CD4-positive, alpha-beta T cell treated with Interleukin-1 beta for 1 hour (primary cell): Measurements from ENCODE around the gene KIF25.

Experiments used
- DNase-seq, 2 donors: peaks; one replicate each; pipeline ENCODE4 v3.0.0-alpha.2; 2020 to 2022

KIF25 gene

DNA sequence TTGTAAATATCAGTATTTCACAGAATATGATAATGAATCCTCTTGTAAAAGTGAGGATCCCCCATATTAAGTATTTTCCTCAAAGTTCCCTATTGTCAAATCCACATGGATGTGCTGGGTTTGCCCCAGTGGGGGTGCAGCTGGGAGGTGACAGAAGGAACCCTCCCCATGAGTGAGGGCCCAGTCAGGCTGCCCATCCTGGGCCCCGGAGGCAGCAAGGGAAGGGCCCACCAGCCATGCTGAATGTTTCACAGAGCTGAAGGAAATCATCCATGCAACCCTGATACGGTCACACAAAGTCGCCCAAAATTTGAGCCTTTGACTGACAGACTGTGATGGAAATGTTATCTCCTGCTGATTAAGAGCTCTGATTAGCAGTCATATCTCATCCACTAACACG is 41.8 kb downstream of the KIF25 start:
- DNase-seq, result no peak

DNA sequence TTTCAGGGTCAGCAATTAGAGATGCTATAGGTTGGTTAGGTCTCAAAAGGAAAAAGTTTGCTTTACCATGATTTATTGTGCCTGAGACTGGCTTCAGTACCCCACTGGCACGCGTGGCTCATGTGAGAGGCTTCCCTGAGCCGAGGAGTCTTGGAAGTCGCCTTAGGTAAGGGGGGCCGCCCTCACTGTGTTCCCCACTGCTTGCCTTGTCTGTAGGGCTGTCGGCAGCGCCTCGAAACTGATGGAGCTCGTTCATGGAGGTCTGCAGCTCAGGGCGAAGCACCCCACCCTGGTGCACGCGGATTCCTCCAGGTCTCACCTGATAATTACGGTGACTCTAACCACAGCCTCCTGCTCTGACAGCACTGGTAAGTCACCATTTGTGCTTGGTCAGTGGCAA is 42.4 kb downstream of the KIF25 start:
- no peak for DNase-seq

DNA sequence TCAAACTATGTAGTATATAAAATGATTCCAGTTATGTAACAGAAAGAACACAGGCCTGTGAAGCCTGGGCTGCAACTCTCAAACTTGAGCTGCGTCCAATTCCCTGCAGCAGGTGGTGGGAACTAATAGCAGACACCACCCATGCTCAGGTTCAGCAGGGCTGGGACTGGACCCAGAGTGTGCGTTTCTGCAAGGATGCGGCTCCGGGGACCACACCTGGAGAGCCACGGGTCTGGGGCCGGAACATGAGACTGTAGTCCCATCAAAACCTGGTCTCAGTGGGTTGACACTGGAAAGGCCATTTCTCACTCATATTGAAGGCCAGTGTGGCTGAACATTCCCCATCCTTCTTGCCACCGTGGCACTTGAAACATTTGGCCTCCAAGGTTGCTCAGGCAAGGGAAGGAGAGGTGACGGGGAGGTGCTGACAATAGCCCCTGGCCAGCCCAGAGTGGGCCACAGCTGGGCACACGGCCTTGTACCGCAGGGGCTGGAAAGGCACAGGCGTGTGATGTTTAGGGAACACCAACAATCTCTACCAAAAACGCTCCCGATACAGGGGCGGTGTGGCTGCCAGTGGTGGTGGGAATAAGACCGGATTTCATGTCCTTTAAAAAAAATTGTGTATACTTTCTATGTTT is 43.5 kb downstream of the KIF25 start:
- no peak for DNase-seq

DNA sequence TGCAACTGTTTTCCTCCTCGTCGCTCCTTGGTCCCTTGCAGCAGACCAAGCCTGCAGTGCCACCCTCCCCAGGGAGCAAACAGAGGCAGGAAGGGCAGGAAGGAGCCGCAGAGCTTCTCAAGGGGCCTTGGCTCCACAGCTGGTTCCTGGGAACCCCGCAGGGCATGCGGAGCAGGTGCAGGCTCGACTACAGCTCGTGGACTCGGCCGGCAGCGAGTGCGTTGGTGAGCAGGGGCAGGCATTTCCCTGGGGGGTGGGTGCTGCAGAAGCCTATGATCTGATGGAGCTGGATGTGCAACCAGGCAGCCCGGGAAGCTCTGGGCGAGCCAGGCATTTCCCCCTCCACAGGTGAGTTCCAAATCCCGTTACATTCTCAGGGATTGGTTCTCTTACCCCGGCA is 44.5 kb downstream of the KIF25 start:
- DNase-seq, result no peak

DNA sequence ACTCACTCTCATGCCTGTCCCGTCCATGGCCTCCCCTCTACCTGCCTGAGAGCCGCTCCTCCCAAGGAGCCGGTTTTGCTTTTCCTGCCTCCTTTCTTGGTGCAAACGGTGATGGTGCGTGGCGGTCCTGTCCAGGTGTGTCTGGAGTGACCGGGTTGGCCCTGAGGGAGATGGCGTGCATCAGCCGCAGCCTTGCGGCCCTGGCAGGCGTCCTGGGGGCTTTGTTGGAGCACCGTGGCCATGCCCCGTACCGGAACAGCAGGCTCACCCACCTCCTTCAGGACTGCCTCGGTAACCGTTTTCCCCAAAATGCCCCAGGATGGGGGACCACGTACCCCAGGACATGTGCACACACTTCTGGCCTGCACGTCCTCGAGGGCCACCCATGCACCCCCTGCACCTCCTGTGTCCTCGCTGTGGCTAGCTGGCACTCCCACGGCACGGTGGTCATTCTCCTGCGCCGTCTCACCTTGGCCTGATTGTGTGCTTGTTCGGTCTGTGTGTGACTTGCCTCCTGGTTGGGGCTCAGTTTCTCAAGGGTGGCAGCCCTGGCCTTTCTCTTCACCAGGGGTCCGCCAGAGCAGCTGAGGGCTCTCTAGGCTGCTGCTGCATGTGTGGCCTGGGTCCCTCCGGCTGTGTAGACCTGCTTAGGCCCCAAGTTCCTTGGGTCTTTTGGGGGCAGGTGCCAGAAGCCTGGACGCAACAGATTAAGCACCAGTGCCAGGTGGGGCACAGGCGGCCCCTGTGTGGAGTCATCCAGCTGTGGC is 45.1 kb downstream of the KIF25 start:
- no peak for DNase-seq

DNA sequence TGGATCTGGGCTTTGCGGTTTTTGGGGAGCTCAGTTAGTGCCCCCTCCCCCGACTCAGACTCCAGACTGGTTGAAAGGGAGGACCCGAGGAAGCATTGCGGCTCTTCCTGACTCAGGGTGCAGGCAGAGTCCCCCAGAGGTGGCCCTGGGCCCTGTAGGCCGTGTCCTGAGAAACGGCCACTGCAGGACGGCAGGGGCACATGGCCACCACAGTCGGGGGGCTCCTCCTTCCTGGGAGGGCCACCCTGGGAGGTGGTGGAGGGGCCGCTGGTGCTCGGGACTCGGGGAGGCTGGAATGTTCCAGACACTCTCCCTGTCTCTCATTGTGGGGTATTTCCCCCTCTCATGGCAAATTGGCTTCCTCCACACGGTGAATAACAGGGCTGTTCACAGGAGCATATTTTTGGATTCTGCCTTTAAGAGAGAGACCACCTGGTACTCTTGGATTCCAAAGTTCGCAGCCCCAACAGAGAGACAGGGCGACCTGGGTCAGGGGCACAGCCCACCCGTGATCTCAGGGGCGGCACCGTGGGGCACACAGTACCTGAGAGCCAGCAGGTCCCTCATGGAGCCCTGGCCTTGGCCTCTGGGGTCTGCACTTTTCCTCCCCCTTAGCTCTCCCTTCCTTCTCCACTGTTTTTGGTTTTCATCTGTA is 45.8 kb downstream of the KIF25 start:
- no peak for DNase-seq

DNA sequence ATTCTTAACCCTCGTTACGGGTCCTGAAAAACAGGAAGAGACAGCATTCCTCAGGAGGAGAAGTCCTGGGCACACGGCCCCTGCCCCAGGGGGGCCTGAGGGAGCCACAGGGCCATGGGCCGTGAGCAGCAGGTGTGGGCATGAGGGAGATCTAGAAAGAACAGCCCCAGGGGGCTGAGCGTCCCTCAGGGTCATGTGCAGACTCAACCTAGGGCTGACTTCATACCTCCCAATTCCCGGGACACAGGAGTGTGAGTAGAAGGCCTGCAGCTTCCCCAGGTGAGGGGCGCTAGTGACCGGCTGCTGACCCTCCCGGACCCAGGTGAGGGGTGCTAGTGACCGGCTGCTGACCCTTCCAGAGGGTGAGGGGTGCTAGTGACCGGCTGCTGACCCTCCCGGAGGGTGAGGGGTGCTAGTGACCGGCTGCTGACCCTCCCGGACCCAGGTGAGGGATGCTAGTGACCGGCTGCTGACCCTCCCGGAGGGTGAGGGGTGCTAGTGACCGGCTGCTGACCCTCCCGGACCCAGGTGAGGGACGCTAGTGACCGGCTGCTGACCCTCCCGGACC is 46.5 kb downstream of the KIF25 start:
- DNase-seq, result no peak

DNA sequence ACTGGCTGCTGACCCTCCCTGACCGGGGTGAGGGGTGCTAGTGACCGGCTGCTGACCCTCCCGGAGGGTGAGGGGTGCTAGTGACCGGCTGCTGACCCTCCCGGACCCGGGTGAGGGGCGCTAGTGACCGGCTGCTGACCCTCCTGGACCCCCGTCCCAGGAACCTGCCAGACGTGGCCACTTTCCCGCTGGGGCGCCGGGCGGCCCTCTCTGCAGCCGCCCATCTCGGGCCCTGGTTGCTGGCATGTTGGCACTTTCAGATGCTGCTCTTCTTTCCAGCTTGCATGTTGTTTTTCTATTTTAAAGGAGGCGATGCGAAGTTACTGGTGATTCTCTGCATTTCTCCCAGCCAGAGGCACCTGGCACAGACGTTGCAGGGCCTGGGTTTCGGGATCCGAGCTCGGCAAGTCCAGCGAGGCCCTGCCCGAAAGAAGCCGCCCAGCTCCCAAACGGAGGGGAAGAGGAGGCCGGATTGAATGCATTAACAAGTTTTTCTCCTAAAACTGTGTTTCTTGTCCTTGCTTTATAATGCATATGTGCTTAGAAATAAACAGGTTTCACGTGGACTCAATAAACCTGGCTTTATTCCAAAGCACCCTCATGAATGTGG is 47.2 kb downstream of the KIF25 start:
- no peak for DNase-seq

DNA sequence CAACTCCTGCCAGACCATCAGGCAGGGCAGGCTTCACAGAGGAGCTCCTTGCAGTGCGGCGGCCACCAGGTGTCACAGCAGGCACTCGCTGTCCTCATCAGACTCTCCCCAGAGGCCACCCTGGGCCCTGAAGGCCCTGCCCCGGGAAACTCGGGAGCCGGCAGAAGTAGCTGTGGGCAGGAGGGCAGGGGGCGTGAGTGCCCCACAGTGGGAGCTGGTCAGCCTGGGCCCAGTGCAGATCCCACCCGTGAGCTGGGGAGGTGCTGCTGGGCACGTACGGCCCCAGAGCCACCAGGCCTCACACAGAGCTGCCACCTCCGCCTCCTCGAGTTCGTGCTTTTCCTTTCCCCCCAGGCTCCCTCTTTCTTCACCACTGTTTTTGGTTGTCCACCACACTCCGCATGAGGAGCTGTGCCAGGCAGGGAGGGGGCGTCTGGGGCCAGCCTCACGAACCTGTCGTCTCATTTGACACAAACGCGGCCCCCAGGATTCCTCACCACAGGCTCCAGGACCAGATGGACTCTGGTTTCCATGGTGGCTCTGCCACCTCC is 47.7 kb downstream of the KIF25 start:
- DNase-seq, result no peak

DNA sequence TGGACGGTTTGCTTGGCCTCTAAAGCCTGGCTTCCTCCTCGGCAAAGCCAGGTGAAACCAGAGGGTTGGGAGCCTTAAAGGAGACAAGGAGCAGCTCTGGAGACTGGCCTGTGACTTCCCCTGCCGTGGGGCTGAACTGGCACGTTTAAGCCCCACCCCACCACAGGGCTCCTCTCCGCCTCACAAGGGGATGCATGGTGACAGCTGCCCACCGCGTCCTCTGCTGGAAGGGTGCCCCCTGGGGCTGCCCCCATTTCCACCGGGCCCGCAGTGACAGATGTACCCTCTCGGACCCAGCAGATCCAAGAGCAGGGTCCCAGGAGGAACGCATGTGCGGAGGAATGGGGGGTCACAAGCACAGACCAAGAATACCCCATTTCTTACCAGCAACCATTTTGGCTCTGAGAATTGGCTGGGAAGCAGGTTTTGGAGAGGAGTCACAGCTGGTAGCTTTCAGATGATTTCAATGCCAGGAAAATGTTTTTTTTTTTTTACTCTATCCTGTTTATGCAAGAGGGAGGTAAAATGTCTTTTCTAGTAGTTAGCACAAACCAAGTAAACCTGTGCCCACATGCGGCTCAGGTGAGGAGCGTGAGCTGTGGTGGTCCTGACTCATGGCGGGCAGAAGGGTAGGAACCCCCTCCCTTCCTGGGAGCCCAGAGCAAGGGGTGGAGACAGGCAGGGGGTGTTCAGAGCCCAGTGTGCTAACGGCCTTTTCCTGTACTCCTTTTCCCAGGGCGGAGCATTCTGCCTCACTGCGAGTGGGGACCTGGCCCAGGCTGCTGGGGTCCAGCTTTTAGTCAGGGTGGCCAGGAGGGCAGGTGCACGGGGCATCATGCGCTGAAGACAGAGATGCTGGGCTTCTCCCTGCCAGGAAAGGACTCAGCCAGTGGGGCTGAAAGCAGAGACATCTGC is 48.5 kb downstream of the KIF25 start:
- no peak for DNase-seq

DNA sequence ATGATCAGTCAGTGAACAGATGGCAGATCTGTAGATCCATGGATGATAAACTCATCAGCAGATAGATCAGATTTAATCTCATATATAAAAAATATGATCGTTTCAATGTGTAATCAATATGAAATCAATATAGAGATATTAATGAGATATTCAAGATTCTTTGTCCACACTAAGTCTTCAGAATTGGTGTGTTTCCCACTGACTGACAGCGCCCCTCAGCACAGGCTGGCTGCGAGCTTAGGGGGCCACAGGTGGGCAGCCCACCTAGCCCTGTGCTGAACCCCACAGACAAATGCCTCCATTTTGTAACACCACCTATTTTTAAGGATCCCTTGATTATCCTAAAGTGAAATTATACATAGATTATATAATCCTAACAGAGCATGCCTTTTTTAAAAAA is 49.2 kb downstream of the KIF25 start:
- no peak for DNase-seq

DNA sequence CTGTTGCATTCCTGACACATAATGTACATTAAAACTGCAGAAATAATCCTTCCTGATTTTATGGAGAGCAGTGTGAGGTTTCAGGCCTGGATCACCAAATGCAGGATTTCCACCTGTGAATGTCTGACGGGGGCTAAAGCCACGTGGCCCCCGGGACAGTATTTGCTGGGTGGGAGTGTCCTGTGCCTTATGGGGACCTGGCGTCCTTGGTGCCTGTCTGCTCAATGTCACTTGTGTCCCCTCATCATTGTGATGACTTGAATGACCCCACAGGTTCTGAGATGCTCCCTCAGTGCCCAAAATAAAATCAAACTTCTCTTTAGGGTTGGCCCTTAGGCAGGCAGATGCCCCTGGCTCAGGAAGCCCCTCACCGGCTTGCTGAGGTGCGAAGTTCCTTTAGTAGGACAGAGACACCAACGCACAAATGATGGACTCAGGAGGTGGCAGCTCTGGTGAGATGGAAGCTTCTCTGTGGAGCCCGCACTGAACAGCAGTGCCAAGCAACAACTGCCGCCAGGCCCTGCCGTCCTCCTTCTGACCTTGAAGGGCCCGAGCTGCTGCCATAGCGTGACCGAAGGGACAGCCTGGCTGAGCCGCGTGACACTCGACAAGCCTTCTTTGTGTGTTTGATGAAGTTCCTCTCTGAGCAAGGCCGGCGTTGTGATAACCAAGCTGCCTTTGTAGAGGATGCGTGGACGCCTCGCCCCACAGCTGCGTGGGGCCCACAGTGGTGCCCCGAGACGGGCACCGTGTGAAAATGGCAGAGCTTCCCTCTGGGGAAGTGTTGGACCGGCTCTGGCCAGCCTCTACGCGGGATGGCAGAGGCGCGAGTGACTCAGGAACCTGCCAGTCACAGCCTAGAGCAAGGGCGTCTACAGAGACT is 50.6 kb downstream of the KIF25 start:
- no peak for DNase-seq

DNA sequence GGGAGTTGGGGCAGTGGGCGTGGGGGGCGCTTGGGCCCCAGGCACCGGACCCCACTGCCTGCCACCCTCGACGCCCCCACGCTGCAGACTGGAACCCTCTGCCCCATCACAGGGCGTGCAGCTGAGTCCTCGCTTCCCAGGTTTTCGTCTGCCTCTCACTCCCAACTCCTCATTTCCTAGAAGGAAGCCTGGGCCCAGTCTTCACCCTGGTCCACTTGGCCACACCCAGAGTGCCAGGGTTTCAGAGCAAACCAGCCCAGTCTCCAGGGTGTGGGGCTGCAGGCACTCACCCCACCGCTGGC is 51.2 kb downstream of the KIF25 start:
- DNase-seq, result no peak

DNA sequence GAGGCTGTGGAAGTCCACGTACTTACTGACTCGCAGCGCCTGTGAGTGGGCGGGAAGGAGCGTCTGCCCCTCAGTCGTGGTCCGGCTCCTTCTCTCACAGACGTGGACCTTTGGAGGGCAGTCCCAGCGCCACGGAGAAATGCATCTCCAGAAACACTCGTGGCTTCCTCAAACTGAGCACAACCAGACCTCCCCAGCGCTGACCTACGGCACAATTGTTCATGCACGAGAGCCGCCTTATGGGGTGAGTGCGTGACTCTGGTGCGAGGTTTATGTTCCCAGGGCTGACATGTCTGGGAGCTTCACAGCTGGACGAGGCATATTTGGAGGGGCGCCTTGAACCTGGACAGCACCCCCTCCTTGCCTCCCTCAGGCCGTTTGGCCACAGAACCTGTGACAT is 51.8 kb downstream of the KIF25 start:
- no peak for DNase-seq

DNA sequence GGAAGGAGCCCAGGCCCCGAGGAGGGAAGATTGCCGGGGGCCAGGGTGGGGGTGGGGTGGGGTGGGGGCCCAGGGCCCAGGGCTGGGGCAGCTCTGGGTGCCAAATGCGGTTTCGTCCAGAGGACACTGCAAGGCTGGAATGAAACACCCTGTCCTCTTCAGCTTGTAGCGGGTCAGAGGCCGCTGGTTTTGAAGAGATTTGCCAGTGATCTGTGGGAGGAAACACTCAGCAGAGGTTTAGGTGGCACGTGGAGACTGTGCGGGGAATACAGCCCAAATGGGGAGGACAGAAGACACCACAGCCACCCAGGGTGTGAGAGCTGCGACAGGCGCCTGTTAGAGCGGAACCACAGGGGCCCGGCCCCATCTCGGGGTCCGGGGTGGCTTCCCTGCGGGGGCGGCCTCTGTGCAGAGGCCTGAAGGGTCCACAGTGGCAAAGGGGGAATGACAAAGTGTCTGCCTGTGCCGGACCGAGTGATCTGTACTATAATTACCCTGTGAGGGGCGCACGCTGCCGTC is 52.3 kb downstream of the KIF25 start:
- no peak for DNase-seq

DNA sequence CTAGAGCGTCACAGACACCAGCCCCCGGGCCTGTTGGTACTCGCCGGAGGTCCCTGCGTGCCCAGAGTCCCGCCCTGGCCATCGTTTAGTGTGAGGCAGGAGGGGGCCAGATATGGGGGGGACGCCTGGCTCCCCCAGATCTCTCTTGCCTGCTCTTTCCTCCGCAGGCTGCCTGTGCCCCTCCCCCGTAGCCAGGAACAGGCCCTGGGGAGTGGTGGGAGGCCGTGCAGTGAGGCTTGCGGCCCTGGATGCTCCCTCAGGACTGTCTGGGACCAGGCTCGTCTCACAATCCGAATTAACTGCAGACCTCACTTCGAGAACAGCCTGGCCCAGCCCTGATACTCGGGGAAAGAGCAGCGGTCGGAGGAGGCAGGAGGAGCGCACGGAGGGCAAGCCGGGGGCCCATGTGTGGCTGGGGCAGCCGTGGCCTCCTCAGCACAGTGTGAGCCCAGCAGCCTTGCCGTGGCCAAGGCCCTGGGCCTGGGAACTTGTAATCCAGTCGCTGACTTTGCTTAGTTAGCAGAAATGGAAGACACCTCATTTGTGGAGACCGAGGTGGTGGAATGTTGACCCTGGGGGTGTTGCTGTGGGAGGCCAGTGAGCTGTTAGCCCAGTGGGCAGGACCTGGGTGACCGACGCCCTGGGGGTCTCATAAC is 52.9 kb downstream of the KIF25 start:
- no peak for DNase-seq

DNA sequence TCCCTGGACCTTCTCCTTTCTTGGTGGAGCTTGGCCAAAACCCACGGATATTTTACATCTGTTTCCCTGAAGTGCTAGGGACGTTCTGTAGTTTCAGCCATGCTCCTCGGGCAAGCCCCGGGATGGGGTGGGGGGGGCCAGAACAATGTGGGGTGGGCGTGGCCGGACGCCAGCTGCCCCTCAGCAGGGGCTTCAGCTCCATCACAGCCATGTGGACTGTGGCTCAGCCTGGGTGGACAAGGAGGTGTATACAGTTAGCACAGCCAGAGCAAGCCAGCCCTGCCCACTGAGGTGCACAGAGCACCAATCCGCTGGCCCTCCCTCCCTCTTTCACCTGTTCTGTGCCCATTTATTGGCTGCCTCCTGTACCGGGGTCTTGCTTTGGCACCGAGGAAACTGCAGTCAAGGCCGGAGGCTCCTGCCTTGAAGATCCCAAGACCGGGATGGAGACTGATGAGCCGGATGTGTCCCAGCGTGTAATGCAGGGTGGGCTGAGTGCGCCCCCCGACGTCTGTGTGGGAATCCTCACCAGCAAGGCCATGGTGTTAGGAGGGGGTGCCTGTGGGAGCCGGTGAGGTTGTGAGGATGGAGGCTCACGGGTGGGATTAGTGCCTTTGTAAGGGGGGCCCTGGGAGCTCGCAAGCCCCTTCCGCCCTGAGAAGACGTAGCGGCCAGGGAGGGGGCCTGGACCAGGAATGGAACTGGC is 53.6 kb downstream of the KIF25 start:
- DNase-seq, result no peak

DNA sequence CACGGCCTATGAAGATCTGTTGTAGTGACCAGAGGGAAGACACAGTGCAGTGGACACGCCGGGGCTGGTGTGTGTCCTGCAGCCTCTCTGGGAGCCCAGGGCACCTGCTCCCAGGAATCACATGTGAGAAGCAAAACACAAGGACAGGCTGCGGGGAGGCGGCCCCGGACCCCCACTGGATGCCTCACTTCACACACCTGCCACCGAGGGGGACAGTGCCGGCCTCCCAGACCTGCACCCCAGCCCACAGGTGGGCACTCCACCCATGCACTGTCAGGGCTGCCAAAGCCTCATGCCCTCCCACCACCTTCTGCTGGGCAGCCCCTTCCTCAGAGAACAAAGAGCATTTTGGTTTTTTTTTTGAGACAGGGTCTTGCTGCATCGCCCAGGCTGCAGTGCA is 54.2 kb downstream of the KIF25 start:
- DNase-seq, result no peak

DNA sequence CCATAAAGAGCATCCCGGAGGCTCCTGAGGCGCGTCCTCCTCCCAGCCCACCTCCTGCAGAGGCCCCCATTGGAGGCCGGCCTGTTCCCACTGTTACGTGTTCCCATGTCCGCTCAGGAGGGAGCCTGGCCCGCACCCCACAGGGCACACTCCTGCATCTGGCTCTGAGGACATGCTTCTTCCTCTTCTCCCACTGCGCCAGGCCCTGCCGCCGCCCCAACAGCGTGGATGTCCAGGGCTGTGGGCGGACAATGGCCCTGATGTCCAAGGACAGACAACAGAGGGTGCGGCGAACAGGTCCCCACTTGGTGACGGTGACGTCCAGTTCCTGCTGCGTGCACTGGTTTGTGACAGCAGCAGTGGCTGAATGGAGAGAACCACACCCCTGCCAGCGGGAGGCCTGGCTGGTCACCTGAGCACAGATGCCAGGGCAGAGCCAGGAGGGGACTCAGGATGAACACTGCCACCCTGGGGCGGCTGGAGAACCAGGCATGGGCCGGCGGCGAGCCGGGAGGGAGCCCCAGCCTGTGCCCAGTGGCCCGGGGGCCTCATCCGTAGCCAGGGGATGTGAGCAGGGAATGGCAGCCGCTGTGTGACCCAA is 54.9 kb downstream of the KIF25 start:
- no peak for DNase-seq
